ENCODE results near the gene NEURL1. TPM values are rescaled to one million over a fixed set of nuclear protein-coding genes. Genes with fewer than 3 reads are reported as not detected.

Gene NEURL1
- total and polyA plus RNA-seq, 2 experiments from 2014 or later, result 1.1 to 1.5 TPM

- Histone ChIP-seq H3K4me1 (ENCODE audit: insufficient read depth) (peaks cover 22% of the 10 kb centered on the region), H3K4me3 (no peak overlapping the region), H3K27me3 (replicated peaks; ENCODE audit: insufficient read depth) (no peaks in the 10 kb centered on the region), H2AFZ (no peak overlapping the region), H3K9ac (no peak overlapping the region), H3F3A (ENCODE audit: insufficient read depth) (peaks cover 34% of the 10 kb centered on the region), H3K27ac (peak overlapping the region; percentile 17; the same call in 1 of the 2 replicates), H4K20me1 (ENCODE audit: insufficient read depth) (no peaks in the 10 kb centered on the region), H3K9me3 (ENCODE audit: low read depth) (no peaks in the 10 kb centered on the region), H3K4me2 (ENCODE audit: unreplicated experiment) (no peak overlapping the region), H3K9me2 (ENCODE audit: insufficient read depth) (no peaks in the 10 kb centered on the region), H3K79me2 (ENCODE audit: insufficient read depth) (peaks cover 21% of the 10 kb centered on the region; the same call in 1 of the 2 replicates), H3K36me3 (ENCODE audit: low read depth) (peaks cover 45% of the 10 kb centered on the region)
- TF ChIP-seq EZH2phosphoT487 (IDR thresholded peaks at IDR 0.05; ENCODE audit: insufficient read depth, low read depth), result no peak
- no peak for TF ChIP-seq EZH2 (IDR thresholded peaks at IDR 0.05; ENCODE audit: insufficient read depth, poor library complexity, severe bottlenecking)
- in situ Hi-C loops (cut with MboI), result no loop called here
- DNase-seq, result no peak
- WGBS, 2 experiments (ENCODE audit: low coverage in 1 of 2, low lambda C conversion rate in 2 of 2, missing lambda C conversion rate in 2 of 2), result 81 to 82% methylated on average over 8 of the region's 8 CpGs
Observed at GRCh38 chr10:103609231-103610082, 116.0 kb downstream of the NEURL1 start.

GRCh38 chr10:103610083-103610472, 116.6 kb downstream of the NEURL1 start:
- DNase-seq, result no peak
- no peaks in the 10 kb centered on the region for H3K9me2 ChIP-seq (ENCODE audit: insufficient read depth)
- no peak overlapping the region; the same call in 1 of the 2 replicates for H3K9ac ChIP-seq
- H4K20me1 ChIP-seq (ENCODE audit: insufficient read depth), result no peaks in the 10 kb centered on the region
- H3F3A ChIP-seq (ENCODE audit: insufficient read depth), result peaks cover 34% of the 10 kb centered on the region
- in situ Hi-C loops (cut with MboI), result no loop called here
- 13% methylated on average over 2 of the region's 2 CpGs for WGBS, 2 experiments (ENCODE audit: low coverage in 1 of 2, low lambda C conversion rate in 2 of 2, missing lambda C conversion rate in 2 of 2)
- no peak overlapping the region for H2AFZ ChIP-seq
- H3K79me2 ChIP-seq (ENCODE audit: insufficient read depth), result peaks cover 21% of the 10 kb centered on the region; the same call in 1 of the 2 replicates
- no peak overlapping the region for H3K4me3 ChIP-seq
- no peak overlapping the region for H3K4me2 ChIP-seq (ENCODE audit: unreplicated experiment)
- peaks cover 28% of the 10 kb centered on the region for H3K4me1 ChIP-seq (ENCODE audit: insufficient read depth)
- H3K36me3 ChIP-seq (ENCODE audit: low read depth), result peaks cover 45% of the 10 kb centered on the region
- TF ChIP-seq EZH2 (IDR thresholded peaks at IDR 0.05; ENCODE audit: insufficient read depth, poor library complexity, severe bottlenecking) (no peak), EZH2phosphoT487 (IDR thresholded peaks at IDR 0.05; ENCODE audit: insufficient read depth, low read depth) (no peak)
- H3K27me3 ChIP-seq (replicated peaks; ENCODE audit: insufficient read depth), result no peaks in the 10 kb centered on the region
- H3K27ac ChIP-seq, result peak overlapping the region; percentile 17
- H3K9me3 ChIP-seq (ENCODE audit: low read depth), result no peaks in the 10 kb centered on the region

- in situ Hi-C loops (cut with MboI), result no loop called here
- no peak for DNase-seq
- peaks cover 45% of the 10 kb centered on the region for H3K36me3 ChIP-seq (ENCODE audit: low read depth)
- H3K4me2 ChIP-seq (ENCODE audit: unreplicated experiment), result no peak overlapping the region
- H3K4me3 ChIP-seq, result no peak overlapping the region
- no peaks in the 10 kb centered on the region for H4K20me1 ChIP-seq (ENCODE audit: insufficient read depth)
- no peaks in the 10 kb centered on the region for H3K27me3 ChIP-seq (replicated peaks; ENCODE audit: insufficient read depth)
- H3K27ac ChIP-seq, result peak overlapping the region; percentile 77; the same call in 1 of the 2 replicates
- TF ChIP-seq EZH2phosphoT487 (IDR thresholded peaks at IDR 0.05; ENCODE audit: insufficient read depth, low read depth) (no peak), EZH2 (IDR thresholded peaks at IDR 0.05; ENCODE audit: insufficient read depth, poor library complexity, severe bottlenecking) (no peak)
- no peaks in the 10 kb centered on the region for H3K9me2 ChIP-seq (ENCODE audit: insufficient read depth)
- H3K4me1 ChIP-seq (ENCODE audit: insufficient read depth), result peaks cover 36% of the 10 kb centered on the region
- H3K79me2 ChIP-seq (ENCODE audit: insufficient read depth), result peaks cover 21% of the 10 kb centered on the region; the same call in 1 of the 2 replicates
- H3K9ac ChIP-seq, result no peak overlapping the region; the same call in 1 of the 2 replicates
- H2AFZ ChIP-seq, result no peak overlapping the region
- 54 to 60% methylated on average over 9 of the region's 9 CpGs for WGBS, 2 experiments (ENCODE audit: low coverage in 1 of 2, low lambda C conversion rate in 2 of 2, missing lambda C conversion rate in 2 of 2)
- H3F3A ChIP-seq (ENCODE audit: insufficient read depth), result peaks cover 28% of the 10 kb centered on the region
- H3K9me3 ChIP-seq (ENCODE audit: low read depth), result no peaks in the 10 kb centered on the region
Observed at GRCh38 chr10:103610921-103611511, 117.5 kb downstream of the NEURL1 start.

- H3K27ac ChIP-seq, result peak overlapping the region; percentile 77
Observed at GRCh38 chr10:103612462-103613365, 119.2 kb downstream of the NEURL1 start.

More at GRCh38 chr10:103612462-103613365, 119.2 kb downstream of the NEURL1 start:
- DNase-seq, result peak; percentile 95
- Histone ChIP-seq H2AFZ (no peak overlapping the region), H3K4me2 (ENCODE audit: unreplicated experiment) (peak overlapping the region; percentile 13), H3K9ac (peak overlapping the region; percentile 29; the same call in 1 of the 2 replicates), H3K9me2 (ENCODE audit: insufficient read depth) (no peaks in the 10 kb centered on the region), H3K27me3 (replicated peaks; ENCODE audit: insufficient read depth) (no peaks in the 10 kb centered on the region), H3F3A (ENCODE audit: insufficient read depth) (peaks cover 40% of the 10 kb centered on the region), H3K36me3 (ENCODE audit: low read depth) (peaks cover 45% of the 10 kb centered on the region), H3K79me2 (ENCODE audit: insufficient read depth) (peaks cover 21% of the 10 kb centered on the region; the same call in 1 of the 2 replicates), H3K4me1 (ENCODE audit: insufficient read depth) (peaks cover 50% of the 10 kb centered on the region), H4K20me1 (ENCODE audit: insufficient read depth) (no peaks in the 10 kb centered on the region), H3K4me3 (no peak overlapping the region), H3K9me3 (ENCODE audit: low read depth) (no peaks in the 10 kb centered on the region)
- TF ChIP-seq EZH2 (IDR thresholded peaks at IDR 0.05; ENCODE audit: insufficient read depth, poor library complexity, severe bottlenecking) (no peak), EZH2phosphoT487 (IDR thresholded peaks at IDR 0.05; ENCODE audit: insufficient read depth, low read depth) (no peak)
- in situ Hi-C loops (cut with MboI), result no loop called here
- 59 to 62% methylated on average over 15 to 17 of the region's 17 CpGs for WGBS, 2 experiments (ENCODE audit: low coverage in 1 of 2, low lambda C conversion rate in 2 of 2, missing lambda C conversion rate in 2 of 2)

Data from GM23248 (cell line).